HuH-7.5 (cell line): Measurements from ENCODE around the gene DNAJC5.

Source experiments
- DNase-seq: peaks from one replicate; pipeline ENCODE4 v3.0.0; 2011; ENCODE audit warnings: low spot score

DNAJC5 gene

GRCh38 chr20:63940071-63940471, 45.1 kb downstream of the DNAJC5 start:
- DNase-seq = no peak

GRCh38 chr20:63940472-63941266, 45.7 kb downstream of the DNAJC5 start:
- no peak for DNase-seq

GRCh38 chr20:63941282-63942081, 46.6 kb downstream of the DNAJC5 start:
- DNase-seq = no peak

GRCh38 chr20:63942250-63942951, 47.5 kb downstream of the DNAJC5 start:
- DNase-seq = no peak

GRCh38 chr20:63942969-63943807, 48.3 kb downstream of the DNAJC5 start:
- DNase-seq = no peak

- DNase-seq = no peak
Measured at GRCh38 chr20:63943808-63944077, 48.8 kb downstream of the DNAJC5 start.

GRCh38 chr20:63944078-63944941, 49.4 kb downstream of the DNAJC5 start:
- DNase-seq = no peak

- DNase-seq = no peak
Measured at GRCh38 chr20:63945031-63945658, 50.2 kb downstream of the DNAJC5 start.

GRCh38 chr20:63945921-63946920, 51.3 kb downstream of the DNAJC5 start:
- DNase-seq = no peak

- DNase-seq = no peak
Measured at GRCh38 chr20:63946986-63947637, 52.2 kb downstream of the DNAJC5 start.

- DNase-seq = no peak
Measured at GRCh38 chr20:63947638-63948456, 52.9 kb downstream of the DNAJC5 start.

GRCh38 chr20:63950701-63951397, 55.9 kb downstream of the DNAJC5 start:
- no peak for DNase-seq

GRCh38 chr20:63951398-63952209, 56.7 kb downstream of the DNAJC5 start:
- no peak for DNase-seq

- no peak for DNase-seq
Measured at GRCh38 chr20:63952210-63952535, 57.2 kb downstream of the DNAJC5 start.

- DNase-seq = no peak
Measured at GRCh38 chr20:63952769-63953168, 57.8 kb downstream of the DNAJC5 start.

- DNase-seq = no peak
Measured at GRCh38 chr20:63953764-63954429, 59.0 kb downstream of the DNAJC5 start.
